Head of caudate nucleus (tissue), 42 donors: ENCODE results near the gene GFRA4.

Source experiments
- DNase-seq, 42 donors: peaks; one replicate each; pipeline versions ENCODE4 v3.0.0 to v3.0.0-alpha.2; 2020 to 2021; ENCODE audit warnings: mixed read lengths in 7 of 42
- intact Hi-C: fragments of 100-400 bp; cut with DNase I; formaldehyde crosslinking; loops from one replicate; pipeline ENCODE4 v1.15.0; 2022

Gene GFRA4

GRCh38 chr20:3696745-3697587, 33.8 kb upstream of the GFRA4 start:
- intact Hi-C loops, result no loop called here
- no peak for DNase-seq

- intact Hi-C loops, result no loop called here
- DNase-seq, result no peak
These were observed 33.0 kb upstream of the GFRA4 start for GRCh38 chr20:3696200-3696599.

GRCh38 chr20:3694864-3695263, 31.7 kb upstream of the GFRA4 start:
- DNase-seq, result no peak
- intact Hi-C loops, result no loop called here

GRCh38 chr20:3693376-3693775, 30.2 kb upstream of the GFRA4 start:
- DNase-seq, result no peak
- intact Hi-C loops, result no loop called here

GRCh38 chr20:3692706-3693294, 29.6 kb upstream of the GFRA4 start:
- DNase-seq, result no peak
- intact Hi-C loops, result no loop called here

- intact Hi-C loops, result no loop called here
- no peak for DNase-seq
These were observed 28.7 kb upstream of the GFRA4 start for GRCh38 chr20:3691897-3692296.

GRCh38 chr20:3691306-3691705, 28.1 kb upstream of the GFRA4 start:
- intact Hi-C loops, result no loop called here
- no peak for DNase-seq

GRCh38 chr20:3690413-3690812, 27.2 kb upstream of the GFRA4 start:
- intact Hi-C loops, result no loop called here

GRCh38 chr20:3689978-3690377, 26.8 kb upstream of the GFRA4 start:
- intact Hi-C loops, result no loop called here
- no peak for DNase-seq

More at GRCh38 chr20:3690413-3690812, 27.2 kb upstream of the GFRA4 start:
- no peak for DNase-seq

- intact Hi-C loops, result no loop called here
These were observed 24.5 kb upstream of the GFRA4 start for GRCh38 chr20:3687655-3688054.

GRCh38 chr20:3686867-3687321, 23.7 kb upstream of the GFRA4 start:
- DNase-seq, result peak in 38 of 42 donors; percentile 13 to 82 (median 56)
- intact Hi-C loops, result no loop called here

More at GRCh38 chr20:3687655-3688054, 24.5 kb upstream of the GFRA4 start:
- DNase-seq, result peak in 9 of 42 donors; percentile 7 to 48 (median 30)

- DNase-seq, result no peak
- intact Hi-C loops, result no loop called here
These were observed 23.2 kb upstream of the GFRA4 start for GRCh38 chr20:3686421-3686820.

GRCh38 chr20:3685341-3685740, 22.1 kb upstream of the GFRA4 start:
- DNase-seq, result no peak
- intact Hi-C loops, result no loop called here

- no peak for DNase-seq
- intact Hi-C loops, result no loop called here
These were observed 19.0 kb upstream of the GFRA4 start, which contains the start of gene ADAM33 for GRCh38 chr20:3681931-3682781. TSS of gene ADAM33 (minus strand) at chr20:3682010. CDS start at chr20:3682004, 6 bp downstream.

- DNase-seq, result no peak
- intact Hi-C loops, result no loop called here
These were observed 18.2 kb upstream of the GFRA4 start for GRCh38 chr20:3681352-3681930.

GRCh38 chr20:3680701-3681351, 17.6 kb upstream of the GFRA4 start:
- no peak for DNase-seq
- intact Hi-C loops, result no loop called here

GRCh38 chr20:3679749-3680700, 16.8 kb upstream of the GFRA4 start:
- intact Hi-C loops, result loop anchor here (5.0 kb wide), 1 partner anchor 32 kb away; the partner anchor contains the start of gene SIGLEC1
- DNase-seq, result peak in 2 of 42 donors; percentile 7 to 19
